GM12891 (cell line): ENCODE measurements around the gene NBPF1.
"Not testable (repeated sequence)": the region's sequence is repeated elsewhere in the genome, so short reads cannot be mapped to it uniquely, and the experiment has no call there.

ENCODE experiments used
- POLR2A ChIP-seq: IDR thresholded peaks from 2 replicates; pipeline ENCODE4 v1.6.1; 2011; ENCODE audit warnings: low read depth, low read length, control low read depth
- POLR2AphosphoS5 ChIP-seq: IDR thresholded peaks from 2 replicates; pipeline ENCODE4 v1.6.1; 2011; ENCODE audit warnings: low read depth, low read length, control low read depth
- TAF1 ChIP-seq: IDR thresholded peaks from 2 replicates; pipeline ENCODE4 v1.6.1; 2011; ENCODE audit warnings: low read depth, low read length, control low read depth

- TF ChIP-seq POLR2A, TAF1, POLR2AphosphoS5: not testable (repeated sequence)
These were observed 9.7 kb downstream of the NBPF1 start for GRCh38 chr1:16603623-16604022.
